HG03575 (cell line): ENCODE results near the gene YIF1A.

Source experiments
- ATAC-seq: cut with Tn5 transposase; IDR thresholded peaks from one replicate; pipeline ENCODE4 v1.9.1; 2021; ENCODE audit not compliant: unreplicated experiment, insufficient number of reproducible peaks, low FRiP score; ENCODE audit errors: extremely low read depth

Gene YIF1A

GRCh38 chr11:66288671-66289547 lies at the start of gene YIF1A:
Gene YIF1A (minus strand): TSS chr11:66289143. CDS start chr11:66288985, 158 bp downstream.
- peak; percentile 36 for ATAC-seq

- no peak for ATAC-seq
Measured at GRCh38 chr11:66337103-66337899, 48.4 kb upstream of the YIF1A start.

- ATAC-seq: peak; percentile 43
Measured at GRCh38 chr11:66336234-66337102, 47.5 kb upstream of the YIF1A start, which contains the start of gene RIN1. Gene RIN1 (minus strand): TSS chr11:66336434. CDS start chr11:66336402, 32 bp downstream.

GRCh38 chr11:66335531-66336233 lies 46.7 kb upstream of the YIF1A start:
- no peak for ATAC-seq

- no peak for ATAC-seq
Measured at GRCh38 chr11:66334605-66335442, 45.9 kb upstream of the YIF1A start.

- ATAC-seq: no peak
Measured at GRCh38 chr11:66333896-66334604, 45.1 kb upstream of the YIF1A start.

- ATAC-seq: no peak
Measured at GRCh38 chr11:66333220-66333877, 44.4 kb upstream of the YIF1A start.

GRCh38 chr11:66332371-66333219 lies 43.7 kb upstream of the YIF1A start:
- no peak for ATAC-seq

- no peak for ATAC-seq
Measured at GRCh38 chr11:66331542-66332370, 42.8 kb upstream of the YIF1A start.

- no peak for ATAC-seq
Measured at GRCh38 chr11:66330931-66331330, 42.0 kb upstream of the YIF1A start.

GRCh38 chr11:66329165-66329673 lies 40.3 kb upstream of the YIF1A start:
- ATAC-seq: no peak

- ATAC-seq: no peak
Measured at GRCh38 chr11:66328302-66329144, 39.6 kb upstream of the YIF1A start.

GRCh38 chr11:66328031-66328301 lies 39.0 kb upstream of the YIF1A start:
- no peak for ATAC-seq
